ENCODE measurements around the gene RMI2.

RMI2 gene

DNA sequence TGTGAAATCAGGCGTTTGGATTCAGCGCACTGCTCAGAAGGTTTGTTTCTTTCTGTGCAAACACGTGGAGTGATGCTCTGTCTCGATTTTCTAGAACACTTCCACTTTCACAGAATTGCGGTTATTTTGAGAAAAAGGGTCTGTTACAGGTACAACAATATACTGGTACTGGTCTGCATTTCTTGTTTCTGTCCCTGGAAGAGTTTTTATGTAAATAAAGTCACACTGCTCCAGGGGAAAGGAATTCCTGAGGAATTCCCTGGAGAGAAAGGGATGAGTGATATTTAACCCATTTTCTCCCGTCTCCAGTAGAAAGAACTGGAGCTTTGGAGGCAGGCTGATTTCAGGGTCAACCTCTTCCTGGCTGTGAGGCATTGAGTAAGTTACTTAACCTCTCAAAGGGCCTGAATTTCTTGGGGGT, 16.2 kb upstream of the RMI2 start:
- DNase-seq = no peak

DNA sequence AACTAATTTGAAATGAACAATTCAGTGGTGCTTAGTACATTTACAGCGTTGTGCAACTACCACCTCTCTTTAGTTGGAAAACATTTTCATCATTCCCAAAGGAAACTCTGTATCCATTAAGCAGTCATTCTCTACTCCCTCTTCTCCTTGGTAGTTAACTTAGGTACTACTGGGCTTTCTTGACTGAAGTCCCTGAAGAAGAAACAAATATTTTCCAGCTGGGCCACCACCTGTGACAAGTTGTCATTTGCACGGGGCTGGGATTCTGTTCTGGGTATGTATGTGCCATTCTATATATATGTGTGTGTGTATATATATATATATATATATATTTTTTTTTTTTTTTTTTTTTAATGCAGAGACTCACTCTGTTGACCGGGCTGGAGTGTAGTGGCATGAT, 15.4 kb upstream of the RMI2 start:
- no peak for DNase-seq

DNA sequence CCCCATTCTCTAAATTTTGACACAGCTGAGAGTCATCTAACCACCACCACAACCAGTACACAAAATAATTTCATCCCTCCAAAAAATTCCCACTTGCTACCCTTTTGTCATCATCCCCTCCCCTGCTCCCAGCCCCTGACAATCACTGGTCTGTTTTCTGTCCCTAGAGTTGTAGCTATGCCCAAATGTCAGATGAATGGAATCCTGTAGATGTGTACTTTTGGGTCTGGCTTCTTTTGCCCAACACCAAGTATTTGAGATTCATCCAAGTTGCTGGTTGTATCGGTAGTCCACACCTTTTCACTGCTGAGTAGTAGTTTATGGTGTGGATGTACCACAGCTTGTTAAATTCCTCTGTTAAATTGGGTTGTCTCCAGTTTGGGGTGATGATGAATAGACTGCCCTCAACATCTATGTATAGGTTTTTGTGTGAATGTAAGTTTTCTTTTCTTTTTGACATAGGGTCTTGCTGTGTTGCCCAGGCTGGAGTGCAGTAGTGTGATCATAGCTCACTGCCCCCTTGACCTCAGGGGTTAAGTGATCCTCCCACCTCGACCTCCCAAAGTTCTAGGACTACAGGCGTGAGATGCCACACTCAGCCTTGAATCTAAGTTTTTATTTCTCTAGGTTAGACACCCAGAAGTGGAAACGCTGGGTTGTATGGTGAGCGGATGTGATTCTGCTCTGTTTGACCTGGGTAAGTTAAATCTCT, 14.6 kb upstream of the RMI2 start:
- no peak for DNase-seq

DNA sequence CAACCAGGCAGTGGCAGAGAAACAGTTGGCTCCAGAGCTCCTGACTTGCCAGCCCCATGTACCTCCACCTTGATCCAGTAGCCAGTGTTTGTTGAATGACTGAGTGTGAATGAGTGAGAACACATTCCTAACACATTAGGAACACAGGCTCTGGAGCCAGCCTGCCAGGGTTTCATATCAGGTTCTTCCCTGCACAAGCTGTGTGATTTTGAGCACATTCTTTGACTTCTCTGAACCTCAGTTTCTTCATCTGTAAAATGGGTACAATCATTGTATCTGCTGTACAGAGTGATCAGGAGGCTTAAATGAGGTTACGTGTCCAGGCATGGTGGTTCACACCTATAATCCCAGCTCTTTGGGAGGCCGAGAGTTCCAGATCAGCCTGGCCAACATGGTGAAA, 13.3 kb upstream of the RMI2 start:
- no peak for DNase-seq

DNA sequence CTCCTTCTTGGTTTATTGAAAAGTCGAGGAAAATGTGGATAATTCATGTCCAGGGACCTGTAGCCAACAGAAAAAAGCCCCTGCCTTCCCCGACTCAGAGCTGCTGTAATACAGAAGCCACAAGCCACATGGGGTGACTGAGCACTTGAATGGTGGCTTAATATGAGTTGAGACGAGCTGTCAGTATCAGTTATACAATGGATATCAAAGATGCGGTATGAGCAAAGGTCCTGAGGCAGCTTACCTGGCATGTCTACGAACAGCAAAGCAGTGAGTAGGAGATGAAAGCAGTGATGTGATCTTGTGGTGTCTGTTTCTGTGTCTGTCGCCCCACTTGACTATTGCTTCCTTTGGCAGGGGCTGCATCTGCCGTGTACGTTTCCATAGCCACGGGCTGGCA, 12.2 kb upstream of the RMI2 start:
- no peak for DNase-seq

DNA sequence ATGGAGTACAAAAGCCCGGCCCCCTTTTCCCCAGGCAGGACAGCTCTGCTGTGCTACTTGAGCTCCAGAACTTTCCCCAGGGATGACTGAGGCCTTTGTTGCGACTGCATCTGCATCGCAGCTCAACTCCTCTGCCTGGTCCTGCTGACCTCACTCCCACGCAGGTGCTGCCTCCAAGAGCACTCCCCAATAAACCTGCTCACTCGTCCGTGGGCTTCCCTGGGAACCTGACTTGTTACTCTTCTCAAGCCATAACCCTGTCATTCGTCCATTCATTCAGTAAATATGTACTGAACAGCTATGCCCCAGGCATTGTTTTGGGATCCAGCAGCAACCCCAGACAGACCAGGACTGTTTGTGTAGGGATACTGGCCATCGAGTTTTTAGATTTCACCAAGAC, 11.6 kb upstream of the RMI2 start:
- no peak for DNase-seq

DNA sequence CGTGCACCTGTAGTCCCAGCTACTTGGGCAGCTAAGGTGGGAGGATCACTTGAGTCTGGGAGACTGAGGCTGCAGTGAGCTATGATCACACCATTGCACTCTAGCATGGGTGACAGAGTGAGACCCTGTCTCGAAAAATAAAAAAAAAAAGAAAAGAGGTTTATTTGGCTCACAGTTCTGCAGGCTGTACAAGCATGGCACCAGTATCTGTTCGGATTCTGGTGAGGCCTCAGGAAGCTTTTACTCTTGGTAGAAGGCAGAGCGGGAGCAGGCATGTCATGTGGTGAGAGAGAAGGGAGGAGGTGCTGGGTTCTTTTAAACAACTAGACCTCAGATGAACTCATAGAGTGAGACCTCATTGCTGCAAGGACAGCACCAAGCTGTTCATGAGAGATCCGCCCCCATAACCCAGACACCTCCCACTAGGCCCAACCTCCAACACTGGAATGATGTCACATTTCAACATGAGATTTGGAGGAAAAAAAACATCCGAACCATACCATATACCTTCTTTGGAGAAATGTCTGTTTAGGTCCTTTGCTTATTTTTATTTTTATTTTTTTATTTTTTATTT, 10.3 kb upstream of the RMI2 start:
- DNase-seq = peak in 1 of 3 donors; percentile 27

DNA sequence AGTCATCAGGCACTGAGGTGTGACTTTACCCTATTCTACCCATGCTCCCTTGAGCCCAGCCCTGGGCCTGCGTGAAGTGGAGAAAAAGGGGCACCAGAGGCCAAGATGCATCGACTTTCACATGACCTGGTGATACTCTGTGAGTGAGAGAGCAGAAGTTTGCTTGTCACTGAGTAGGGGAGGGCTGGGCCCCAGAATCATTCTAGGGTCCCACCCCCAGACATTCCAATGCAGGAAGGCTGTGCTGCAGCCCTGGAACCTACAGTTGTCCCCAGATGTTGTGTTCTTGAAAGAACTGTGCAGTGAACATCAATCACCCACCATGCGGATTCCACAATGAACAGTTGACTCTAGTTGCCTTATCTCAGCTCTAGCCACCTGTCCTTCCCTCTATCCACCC, 6.2 kb upstream of the RMI2 start:
- DNase-seq = no peak

DNA sequence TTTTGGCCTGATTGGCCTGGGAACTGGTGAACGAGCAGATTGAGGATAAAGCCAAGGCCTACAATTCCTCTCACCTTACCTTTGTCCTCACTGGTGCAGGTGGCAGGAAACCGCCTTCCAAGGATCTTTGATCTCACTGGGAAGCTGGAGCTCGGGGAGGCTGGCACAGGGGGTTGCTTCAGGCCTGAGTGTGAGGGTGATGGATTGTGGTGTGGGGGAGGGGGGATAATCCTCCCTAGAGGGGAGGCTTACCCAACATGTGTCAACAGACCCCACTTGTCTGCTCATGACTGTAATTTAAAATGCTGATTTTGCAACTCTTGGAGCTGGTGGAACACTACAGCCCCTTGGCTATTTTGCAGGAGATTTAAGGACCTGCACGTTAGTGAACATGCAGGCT, 4.5 kb upstream of the RMI2 start:
- no peak for DNase-seq

DNA sequence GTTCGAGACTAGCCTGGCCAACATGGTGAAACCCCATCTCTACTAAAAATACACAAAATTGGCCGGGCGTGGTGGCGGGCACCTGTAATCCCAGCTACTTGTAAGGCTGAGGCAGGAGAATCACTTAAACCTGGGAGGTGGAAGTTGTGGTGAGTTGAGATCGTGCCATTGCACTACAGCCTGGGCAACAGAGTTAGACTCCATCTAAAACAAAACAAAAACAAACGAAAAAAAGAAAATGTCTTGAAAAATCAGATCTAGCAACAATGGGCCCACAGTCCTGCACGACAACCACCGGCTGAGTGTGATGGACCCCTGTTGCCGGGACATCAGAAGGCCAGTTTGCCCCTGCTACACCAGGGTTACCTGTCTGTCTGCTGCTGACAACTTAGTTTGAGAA, 3.9 kb upstream of the RMI2 start:
- DNase-seq = no peak

DNA sequence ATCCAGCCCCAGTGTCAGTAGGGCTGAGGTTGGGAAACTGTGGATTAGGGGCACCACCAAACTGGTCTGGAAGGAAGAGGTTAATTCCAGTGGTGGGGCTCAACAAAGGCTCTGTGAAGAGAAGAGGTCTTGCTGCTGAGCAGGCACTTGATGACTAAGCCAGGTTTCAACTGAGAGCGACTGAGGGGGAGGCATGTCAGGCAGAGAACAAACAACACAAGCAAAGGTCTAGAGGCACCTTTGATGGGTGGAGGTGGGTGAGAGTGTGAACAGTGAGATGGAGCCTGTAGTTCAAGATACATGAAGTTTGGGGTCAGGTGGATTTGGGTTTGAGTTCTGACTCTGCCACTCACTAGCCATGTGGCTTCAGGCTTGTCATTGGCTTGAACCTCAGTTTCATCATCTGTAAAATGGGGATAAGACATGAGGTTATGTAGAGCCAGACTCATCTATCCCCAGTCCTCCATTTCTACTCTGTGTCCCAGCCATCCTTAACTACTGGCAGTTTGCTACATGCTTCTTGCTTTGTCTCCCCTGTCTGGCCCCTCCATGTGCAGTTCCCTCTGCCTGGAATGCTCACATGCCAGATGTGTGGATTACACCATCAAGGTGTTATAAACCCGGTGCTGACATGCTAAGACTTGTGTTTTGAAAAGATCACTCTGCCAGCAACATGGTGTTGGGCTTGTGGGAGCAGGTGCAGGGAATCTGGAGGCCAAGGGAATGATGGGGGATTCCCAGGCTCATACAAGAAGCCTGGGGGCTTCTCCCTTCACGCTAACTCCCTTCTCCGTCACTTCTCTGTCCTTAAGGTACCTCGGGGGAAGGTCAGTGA, 3.0 kb upstream of the RMI2 start:
- DNase-seq = no peak

DNA sequence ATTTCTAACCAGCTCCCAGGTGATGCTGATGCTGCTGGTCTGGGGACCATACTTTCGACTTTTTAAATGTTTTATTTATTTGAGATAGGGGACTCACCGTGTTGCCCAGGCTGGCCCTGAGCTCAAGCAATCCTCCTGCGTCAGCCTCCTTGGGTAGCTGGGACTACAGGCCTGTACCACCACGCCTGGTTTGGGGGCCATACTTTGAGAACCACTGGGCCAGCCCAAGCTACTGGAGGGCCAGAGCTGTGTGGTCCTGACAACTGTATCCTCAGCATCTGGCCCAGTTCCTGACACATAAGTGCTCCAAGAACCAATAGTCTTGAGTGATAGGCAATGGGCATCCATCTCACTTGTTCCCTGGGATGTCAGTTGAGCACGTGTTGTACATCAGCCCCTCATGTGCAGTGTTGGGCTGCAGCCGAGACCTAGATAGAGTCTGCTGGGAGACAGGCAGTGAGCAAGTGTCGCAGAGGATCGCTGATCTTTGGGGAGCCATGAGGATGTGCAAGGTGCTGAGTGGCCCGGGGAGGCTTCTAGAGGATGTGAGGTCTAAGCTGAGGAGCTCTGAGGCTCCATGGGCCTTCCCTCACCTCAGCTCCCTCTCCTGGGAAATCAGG, 1.6 kb downstream of the RMI2 start:
- DNase-seq = no peak

DNA sequence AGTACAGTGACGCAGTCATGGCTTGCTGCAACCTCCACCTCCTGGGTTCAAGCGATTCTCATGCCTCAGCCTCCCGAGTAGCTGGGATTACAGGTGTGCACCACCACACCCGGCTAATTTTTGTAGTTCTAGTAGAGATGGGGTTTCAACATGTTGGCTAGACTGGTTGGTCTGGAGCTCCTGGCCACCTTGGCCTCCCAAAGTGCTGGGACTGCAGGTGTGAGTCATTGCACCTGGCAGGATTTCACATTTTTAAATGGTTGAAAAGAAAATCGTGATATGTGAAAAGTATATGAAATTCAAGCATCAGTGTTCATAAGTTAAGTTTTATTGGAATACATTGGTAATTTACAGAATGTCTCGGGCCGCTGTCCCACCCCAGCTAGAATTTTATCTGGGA, 2.6 kb downstream of the RMI2 start:
- DNase-seq = no peak

DNA sequence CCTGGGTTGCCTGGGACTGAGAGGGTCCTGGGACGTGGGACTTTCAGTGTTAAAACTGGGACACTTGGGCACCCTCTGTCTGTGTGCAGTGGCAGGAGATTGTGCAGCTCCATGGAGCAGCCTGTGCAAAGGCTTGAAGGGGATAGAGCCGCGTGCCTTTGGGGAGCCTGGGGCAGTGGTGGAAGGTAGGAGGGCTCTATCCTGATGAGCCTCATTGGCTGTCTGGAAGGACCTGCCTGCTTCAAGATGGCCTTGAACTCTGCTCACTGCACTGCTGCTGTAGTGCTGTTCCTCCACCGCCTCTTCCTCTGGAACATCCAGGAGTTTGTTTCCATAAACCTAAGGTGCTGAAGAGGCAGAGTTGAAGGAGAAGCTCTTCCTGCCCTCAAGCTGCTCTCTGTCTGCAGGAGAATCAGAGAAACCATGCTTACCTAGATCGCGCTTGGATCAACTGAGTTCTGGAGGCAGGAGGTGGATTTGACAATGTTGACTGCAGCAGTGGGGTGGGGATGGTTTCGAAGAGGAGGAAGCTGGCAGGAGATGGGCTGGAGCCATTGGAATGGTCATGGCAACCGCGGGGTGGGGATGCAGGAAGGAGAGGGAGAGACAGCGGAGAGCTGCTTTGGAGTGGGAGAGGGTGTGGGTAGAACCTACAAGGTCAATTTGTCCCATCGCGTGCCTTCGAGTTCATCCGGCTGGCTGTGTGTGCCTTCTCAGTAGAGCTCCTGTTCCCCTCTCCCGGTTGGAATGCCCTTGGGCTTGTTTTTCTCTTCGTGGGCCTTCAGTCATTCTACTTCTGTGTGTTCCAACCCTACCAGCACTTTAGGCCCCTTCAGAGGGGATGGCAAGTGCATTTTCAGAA, 3.7 kb downstream of the RMI2 start:
- no peak for DNase-seq

DNA sequence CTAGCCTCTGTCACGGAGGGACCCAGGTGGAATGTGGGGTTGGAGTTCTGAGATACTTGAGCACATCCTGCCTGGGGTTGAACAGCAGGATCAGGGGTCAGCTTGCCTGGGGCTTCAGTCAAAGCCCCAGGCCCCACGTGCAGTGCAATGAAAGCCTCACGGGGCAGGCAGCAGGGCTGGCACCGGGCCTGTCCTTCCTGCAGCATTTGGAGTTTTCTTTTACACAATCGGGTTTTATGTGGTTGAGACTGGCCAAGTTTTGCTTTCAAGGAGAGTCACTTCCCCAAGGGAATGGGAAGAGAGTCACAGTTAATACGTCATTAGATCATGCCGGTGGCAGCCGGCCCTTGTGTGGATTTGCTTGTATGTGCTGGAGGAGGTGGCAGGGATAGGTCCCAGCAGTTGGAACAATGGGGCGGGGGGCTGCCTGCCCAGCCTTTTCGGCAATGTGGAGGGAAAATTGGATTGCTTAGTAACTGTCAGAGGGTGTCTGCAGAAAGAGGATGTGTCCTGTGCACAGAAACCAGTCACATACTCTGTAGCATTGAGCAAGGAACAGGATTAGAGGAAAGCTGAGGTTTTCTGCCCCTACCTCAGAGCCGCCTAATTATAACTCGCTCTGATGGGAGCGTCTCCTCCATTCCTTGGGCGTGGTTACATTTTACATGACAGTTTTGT, 4.5 kb downstream of the RMI2 start:
- peak; percentile 88 to 95 (median 93) for DNase-seq

DNA sequence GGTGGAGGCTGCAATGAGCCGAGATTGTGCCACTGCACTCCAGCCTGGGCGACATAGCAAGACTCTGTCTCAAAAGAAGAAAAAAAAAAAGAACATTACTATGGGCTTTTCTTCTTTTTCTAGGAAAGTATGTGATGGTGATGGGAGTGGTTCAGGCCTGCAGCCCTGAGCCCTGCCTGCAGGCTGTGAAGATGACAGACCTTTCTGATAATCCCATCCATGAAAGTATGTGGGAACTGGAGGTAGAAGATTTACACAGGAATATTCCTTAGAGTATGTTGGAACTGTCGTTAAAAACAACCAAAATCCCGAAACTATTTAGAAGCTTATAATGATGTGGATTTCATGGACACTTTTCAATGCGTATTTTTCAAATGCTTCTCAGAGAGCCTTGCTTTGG, 5.3 kb downstream of the RMI2 start:
- no peak for DNase-seq

DNA sequence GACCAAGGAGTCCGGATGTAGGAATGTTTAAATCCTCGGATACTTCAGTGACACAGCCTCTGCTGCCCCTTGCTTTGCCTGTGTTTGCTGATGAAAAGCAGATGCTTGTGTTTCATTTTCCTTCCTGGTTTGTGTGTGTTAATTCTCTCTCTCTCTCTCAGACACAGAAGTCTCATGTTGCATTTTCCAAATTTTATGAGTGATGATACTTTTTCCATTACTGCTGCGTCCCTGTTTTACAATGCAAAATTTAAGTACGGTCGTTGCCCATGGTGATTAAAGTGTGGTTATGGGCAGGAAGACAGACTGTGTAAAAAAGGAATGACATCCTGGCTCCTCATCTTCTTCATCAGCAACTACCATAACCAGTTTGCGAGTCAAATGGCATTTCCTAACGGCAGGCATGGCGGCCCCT, 5.7 kb downstream of the RMI2 start:
- DNase-seq = no peak

DNA sequence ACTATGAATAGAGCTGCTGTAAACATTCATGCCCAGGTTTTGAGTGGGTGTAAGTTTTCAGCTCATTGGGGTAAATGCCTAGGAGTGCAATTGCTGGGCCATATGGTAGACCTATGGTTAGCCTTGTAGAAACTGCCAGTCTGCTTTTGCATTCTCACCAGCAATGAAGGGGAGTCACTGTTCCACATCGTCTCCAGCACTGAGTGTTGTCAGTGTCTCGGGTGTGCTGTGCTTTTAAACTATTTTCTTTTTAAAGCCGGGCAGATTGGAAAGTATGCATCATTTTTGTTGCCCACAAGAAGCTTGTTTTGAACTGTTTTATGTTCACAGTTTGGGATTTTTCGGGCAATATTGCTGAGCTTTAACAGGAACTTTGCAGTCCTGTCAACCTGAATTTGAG, 7.9 kb downstream of the RMI2 start:
- no peak for DNase-seq

DNA sequence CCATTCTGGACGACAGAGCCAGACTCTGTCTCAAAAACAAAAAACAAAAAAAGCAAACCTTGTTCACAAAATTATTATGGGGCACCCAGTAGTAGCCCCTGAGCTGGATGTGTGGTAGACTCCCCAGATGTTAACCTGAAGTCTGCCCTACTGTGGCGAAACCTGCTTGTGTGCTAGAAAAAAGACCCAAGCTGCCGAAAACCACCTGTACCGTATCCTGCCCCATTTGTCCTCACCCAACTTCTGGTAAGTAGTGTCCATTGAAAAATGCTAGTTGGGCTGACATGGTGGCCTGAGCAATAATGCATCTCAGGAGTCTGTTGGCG, 9.1 kb downstream of the RMI2 start:
- DNase-seq = no peak

DNA sequence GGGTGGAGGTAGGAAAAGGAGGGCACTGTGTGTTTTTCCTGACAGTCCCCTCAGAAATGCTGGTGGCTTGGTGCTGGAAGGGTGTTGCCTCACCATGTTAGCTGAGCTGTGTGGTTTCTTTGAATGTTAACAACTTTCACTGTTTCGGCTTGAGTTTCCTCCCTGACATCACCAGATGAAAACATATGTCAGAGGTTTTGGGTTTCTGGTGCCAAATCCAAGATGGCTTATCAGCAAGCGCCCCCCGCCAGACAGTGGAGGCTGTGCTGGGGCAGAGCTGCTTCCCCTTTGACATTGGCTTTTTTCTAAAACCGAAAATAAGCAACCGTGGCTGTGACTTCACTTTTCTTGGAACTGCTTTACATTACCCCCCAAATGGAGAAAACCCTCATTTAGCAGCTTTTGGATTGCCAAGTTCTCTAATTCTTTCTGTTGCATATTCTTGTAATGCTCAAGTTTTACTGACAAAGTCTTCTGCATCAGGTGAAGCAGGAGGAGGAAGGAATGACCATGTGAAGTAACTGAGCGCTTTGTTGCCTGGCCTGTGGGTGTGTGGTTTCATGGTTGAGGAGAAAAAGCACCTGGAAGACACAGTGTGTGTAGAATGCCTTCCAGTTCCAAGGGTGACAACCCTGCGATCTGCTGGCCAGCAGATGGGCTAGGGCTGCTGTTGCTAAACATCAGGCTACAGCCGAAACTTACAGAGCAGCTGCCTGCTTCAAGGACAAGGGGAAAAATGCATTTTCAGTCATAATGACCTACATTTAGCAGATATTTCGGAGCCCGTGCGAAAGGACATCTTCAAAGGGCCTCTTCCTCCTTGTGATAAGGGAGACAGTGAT, 9.7 kb downstream of the RMI2 start:
- peak; percentile 73 to 90 (median 81) for DNase-seq

DNA sequence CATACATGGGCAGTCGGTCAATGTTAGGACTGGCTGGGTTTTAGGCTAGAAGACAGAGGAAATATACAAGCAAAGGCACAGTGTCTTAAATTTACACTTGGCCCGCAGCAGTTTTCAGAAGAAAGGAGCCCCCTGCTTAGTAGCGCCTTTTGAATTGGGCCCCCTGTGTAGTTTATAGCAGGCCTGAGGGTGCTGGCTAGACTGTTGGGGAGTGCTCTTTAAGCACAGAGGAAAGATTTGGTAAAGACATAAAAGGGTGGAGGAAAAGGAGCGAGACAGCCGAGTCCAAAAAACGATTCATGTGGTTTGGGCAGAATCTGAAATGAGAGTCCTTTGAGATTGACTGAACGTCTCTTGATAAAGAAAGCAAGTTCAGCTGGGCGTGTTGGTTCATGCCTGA, 10.6 kb downstream of the RMI2 start:
- no peak for DNase-seq

Measured in suppressor macrophage treated with lipopolysaccharide for 1 hour (primary cell).